Kidney (tissue), 14 donors: ENCODE data around the gene OR10H3. TPM values are rescaled to one million over a fixed set of nuclear protein-coding genes. Genes with fewer than 3 reads are reported as not detected.

Source experiments
- DNase-seq, 5 donors: peaks; one replicate each; pipeline ENCODE4 v3.0.0-alpha.2; 2013 to 2020
- FAIRE-seq: peaks from 2 replicates; lab custom pipeline; 2012; peaks lifted over from hg19 to GRCh38; lab: Jason Lieb, UNC
- H3K27ac ChIP-seq, 2 donors: one replicate each; pipeline ENCODE4 v1.7.0; 2013; ENCODE audit warnings: low read depth in 2 of 2, low read length in 2 of 2, inconsistent platforms in 1 of 2
- H3K27me3 ChIP-seq: one replicate; pipeline ENCODE4 v1.7.1; 2013; ENCODE audit warnings: low read length, inconsistent platforms; ENCODE audit not compliant: control insufficient read depth, insufficient read depth
- H3K36me3 ChIP-seq, 3 donors: one replicate each; pipeline versions ENCODE4 v1.7.0 to v1.7.1; 2013; ENCODE audit warnings: low read length in 3 of 3, control low read depth in 1 of 3, inconsistent platforms in 1 of 3; ENCODE audit not compliant: insufficient read depth in 3 of 3, control insufficient read depth in 2 of 3
- H3K4me1 ChIP-seq, 3 donors: one replicate each; pipeline versions ENCODE4 v1.7.0 to v1.7.1; 2013; ENCODE audit warnings: low read length in 3 of 3, inconsistent platforms in 1 of 3, low read depth in 1 of 3; ENCODE audit not compliant: control insufficient read depth in 2 of 3, insufficient read depth in 2 of 3
- H3K4me3 ChIP-seq, 3 donors: one replicate each; pipeline versions ENCODE4 v1.7.0 to v1.8.1; 2013; ENCODE audit warnings: low read length in 3 of 3, control low read depth in 1 of 3, inconsistent platforms in 1 of 3
- H3K9ac ChIP-seq, 3 donors: one replicate each; pipeline versions ENCODE4 v1.7.0 to v1.7.1; 2013; ENCODE audit warnings: low read length in 3 of 3, control low read depth in 1 of 3, inconsistent platforms in 1 of 3
- H3K9me3 ChIP-seq, 3 donors: one replicate each; pipeline versions ENCODE4 v1.7.0 to v1.7.1; 2013; ENCODE audit warnings: low read length in 3 of 3, control low read depth in 1 of 3, inconsistent platforms in 1 of 3; ENCODE audit not compliant: control insufficient read depth in 2 of 3, insufficient read depth in 1 of 3
- intact Hi-C: fragments of 100-400 bp; cut with DNase I; formaldehyde crosslinking; loops from one replicate; pipeline ENCODE4 v1.11.1; 2022
- polyA plus RNA-seq: library from polyadenylated mRNA; stranded (reverse); fragments of 350-450 nt; fragmentation: Illumina TruSeq; extraction: RNeasy Lipid Tissue Mini Kit (QIAGEN cat#74804); gene quantifications from one replicate; pipeline ENCODE4 v1.2.3, GENCODE V29; 2014; ENCODE audit warnings: low read depth, low replicate concordance; ENCODE audit not compliant: insufficient read depth
- total RNA-seq: library from RNA; stranded (reverse); fragmentation: NEBNext Ultra II Directional; extraction: Animal tissue kit (Norgen Biotek cat#: 25700); gene quantifications from one replicate; pipeline ENCODE4 v1.2.1, GENCODE V29; 2021
- TF ChIP-seq, protein P1 (sequence below): IDR thresholded peaks from 3 replicates; pipeline ENCODE4 v1.5.1; 2012; ENCODE audit warnings: mild to moderate bottlenecking, moderate library complexity, borderline replicate concordance; ENCODE audit not compliant: insufficient read depth; ENCODE audit errors: extremely low read depth
- donor health status: control.
- donor health status: control.
- donor health status: control.
- donor health status: control.
- donor health status: control.
- donor health status: DM: yes; HTN: yes; CAD: no.
- donor health status: Normal renal cell carcinoma (clear cell type).

The OR10H3 gene
- total and polyA plus RNA-seq, 2 donors from 2014 or later = not detected

DNA sequence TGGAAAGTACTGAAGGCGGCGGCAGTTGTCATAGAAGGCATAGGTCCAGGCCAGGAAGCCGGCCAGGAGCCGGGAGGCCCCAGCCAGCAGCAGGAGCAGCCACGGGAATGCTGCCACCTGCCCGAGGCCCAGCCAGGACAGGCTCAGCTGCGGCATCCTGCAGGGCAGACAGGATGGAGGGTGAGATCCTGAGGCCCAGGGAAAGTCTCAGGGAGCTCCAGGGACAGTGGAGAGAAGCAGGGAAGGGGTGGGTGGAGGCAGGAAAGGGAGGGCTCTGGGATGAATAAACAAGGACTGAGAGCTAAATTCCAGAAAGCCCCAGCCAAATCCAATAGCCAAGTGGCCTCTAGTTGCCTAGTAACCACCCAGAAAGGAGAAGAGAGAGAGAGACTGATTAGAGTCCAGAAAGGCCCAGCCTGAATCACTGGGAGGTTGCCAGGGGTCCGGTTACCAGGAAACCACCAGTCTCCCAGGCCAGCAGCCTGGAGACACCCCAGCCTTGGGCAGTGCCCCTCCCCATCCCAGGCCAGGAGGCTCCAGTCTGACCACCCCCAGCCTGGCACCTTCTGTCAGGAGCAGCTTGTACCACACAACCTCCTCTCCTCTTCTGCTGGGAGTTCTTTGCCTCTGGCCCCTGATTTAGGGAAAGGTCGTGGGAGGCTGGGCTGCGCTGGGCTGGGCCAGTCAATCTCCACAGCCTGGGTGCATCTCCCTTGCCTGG lies 42.1 kb downstream of the OR10H3 start:
- Histone ChIP-seq H3K9me3 (no peaks in the 10 kb centered on the region), H3K27me3 (no peaks in the 10 kb centered on the region), H3K9ac (no peak overlapping the region), H3K36me3 (no peaks in the 10 kb centered on the region), H3K27ac (no peak overlapping the region), H3K4me1 (no peaks in the 10 kb centered on the region), H3K4me3 (no peak overlapping the region)
- intact Hi-C loops = no loop called here
- TF ChIP-seq, protein P1, sequence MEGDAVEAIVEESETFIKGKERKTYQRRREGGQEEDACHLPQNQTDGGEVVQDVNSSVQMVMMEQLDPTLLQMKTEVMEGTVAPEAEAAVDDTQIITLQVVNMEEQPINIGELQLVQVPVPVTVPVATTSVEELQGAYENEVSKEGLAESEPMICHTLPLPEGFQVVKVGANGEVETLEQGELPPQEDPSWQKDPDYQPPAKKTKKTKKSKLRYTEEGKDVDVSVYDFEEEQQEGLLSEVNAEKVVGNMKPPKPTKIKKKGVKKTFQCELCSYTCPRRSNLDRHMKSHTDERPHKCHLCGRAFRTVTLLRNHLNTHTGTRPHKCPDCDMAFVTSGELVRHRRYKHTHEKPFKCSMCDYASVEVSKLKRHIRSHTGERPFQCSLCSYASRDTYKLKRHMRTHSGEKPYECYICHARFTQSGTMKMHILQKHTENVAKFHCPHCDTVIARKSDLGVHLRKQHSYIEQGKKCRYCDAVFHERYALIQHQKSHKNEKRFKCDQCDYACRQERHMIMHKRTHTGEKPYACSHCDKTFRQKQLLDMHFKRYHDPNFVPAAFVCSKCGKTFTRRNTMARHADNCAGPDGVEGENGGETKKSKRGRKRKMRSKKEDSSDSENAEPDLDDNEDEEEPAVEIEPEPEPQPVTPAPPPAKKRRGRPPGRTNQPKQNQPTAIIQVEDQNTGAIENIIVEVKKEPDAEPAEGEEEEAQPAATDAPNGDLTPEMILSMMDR = no peak
- peak in 3 of 5 donors; percentile 3 to 88 (median 34) for DNase-seq
- no peak for FAIRE-seq

DNA sequence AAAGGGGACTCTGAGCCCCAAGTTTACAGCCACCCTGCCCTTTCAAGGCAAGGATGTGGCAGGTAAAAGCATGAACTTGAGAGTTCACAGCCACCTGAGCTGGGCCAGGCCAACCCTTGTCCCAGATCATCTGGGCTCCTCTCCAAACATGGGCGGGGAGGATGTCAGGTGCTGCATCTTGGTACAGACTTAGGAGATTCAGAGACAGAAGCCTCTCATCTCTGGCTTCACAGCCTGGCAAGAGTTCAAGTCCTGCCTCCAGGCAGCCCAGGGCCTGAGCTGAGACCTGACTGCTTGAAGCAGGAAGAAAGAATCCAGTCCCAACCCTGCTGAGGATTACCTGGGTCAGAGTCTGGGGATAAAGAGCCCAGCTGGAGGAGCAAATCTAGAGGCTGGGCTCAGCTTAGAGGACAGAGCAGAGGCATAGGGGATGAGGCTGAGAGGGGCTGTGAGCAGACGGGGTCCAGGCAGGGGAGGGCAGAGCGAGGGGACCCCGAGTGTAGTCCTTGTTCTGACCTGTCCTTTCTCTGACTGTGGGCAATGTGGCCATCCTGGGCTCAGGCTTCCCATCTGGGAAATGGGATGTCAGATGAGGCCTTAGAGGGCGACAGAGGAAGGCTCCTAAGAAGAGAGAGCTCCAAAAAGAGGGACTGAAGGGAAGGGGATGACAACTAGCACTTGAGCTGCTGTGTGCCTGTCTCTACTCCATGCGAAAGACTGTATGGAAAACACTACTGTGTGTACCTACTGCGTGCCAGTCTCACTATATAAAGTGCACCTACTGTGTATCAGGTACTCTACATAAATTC lies 43.0 kb downstream of the OR10H3 start:
- no peak overlapping the region for H3K9ac ChIP-seq
- FAIRE-seq = no peak
- no peak overlapping the region for H3K27ac ChIP-seq

DNA sequence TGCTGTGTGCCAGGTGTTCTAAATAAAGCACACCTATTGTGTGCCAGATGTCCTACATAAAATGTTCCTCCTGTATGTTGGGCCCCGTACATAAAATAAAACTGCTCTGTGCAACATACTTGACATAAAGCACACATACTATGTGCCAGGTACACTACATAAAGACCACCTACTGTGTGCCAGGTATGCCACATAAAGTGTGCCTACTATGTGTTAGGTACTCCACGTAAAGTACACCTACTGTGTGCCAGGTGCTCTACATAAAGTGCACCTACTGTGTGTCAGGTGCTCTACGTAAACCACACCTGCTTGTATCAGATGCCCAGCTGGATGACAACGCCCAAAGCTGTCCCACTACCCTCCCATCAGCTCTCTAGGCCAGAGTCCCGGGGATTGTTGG lies 43.9 kb downstream of the OR10H3 start:
- TF ChIP-seq, protein P1 = no peak
- intact Hi-C loops = no loop called here
- no peaks in the 10 kb centered on the region for H3K9me3 ChIP-seq
- H3K4me1 ChIP-seq = no peaks in the 10 kb centered on the region
- no peak overlapping the region for H3K4me3 ChIP-seq
- H3K36me3 ChIP-seq = no peaks in the 10 kb centered on the region
- DNase-seq (no peak), FAIRE-seq (no peak)
- no peak overlapping the region for H3K27ac ChIP-seq
- H3K9ac ChIP-seq = no peak overlapping the region
- no peaks in the 10 kb centered on the region for H3K27me3 ChIP-seq

More for the DNA sequence above, 43.0 kb downstream of the OR10H3 start:
- Histone ChIP-seq H3K36me3 (no peaks in the 10 kb centered on the region), H3K27me3 (no peaks in the 10 kb centered on the region), H3K4me1 (no peaks in the 10 kb centered on the region), H3K9me3 (no peaks in the 10 kb centered on the region), H3K4me3 (no peak overlapping the region)
- no peak for DNase-seq
- TF ChIP-seq, protein P1 = no peak
- intact Hi-C loops = no loop called here
